Measurements from ENCODE around the gene TRA2A.
"Not testable (repeated sequence)": the region's sequence is repeated elsewhere in the genome, so short reads cannot be mapped to it uniquely, and the experiment has no call there.

Gene TRA2A

DNA sequence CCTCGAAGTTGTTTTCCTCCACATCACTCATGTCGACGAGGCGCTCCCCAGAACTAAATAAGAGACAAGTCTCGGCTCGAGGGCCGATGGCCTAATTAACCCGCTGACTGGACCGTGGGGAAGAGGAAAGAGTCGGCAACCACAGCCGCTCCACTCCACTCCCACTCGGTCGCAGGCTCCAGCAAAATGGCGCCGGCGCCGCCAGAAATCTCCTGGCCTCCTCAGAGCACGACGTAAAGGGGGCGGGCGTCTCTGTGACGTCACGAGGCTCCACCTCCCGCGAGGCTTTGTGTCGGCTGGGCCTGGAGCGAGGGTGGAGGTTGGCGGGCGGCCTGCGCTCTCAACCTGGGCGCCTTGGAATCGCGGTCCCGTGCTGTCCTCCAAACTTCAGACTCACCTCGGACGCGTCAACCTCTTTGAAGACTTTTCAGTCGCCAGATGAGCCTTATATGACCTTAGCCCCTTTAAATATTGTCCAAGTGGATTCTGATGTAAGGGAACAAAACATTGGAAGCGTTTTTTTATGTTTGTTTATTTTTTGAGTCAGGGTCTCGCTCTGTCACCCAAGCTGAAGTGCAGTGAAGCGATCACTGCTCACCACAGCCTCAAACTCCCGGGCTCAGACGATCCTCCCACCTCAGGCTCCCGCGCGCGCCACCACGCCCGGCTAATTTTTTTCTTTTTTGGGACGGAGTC lies at the start of gene TRA2A:
TRA2A (minus strand) TSS at position 188 of the 696 bp plus-strand sequence; CDS start at position 31, 157 bp downstream.
- in situ Hi-C loops (cut with MboI; ENCODE audit: low sequenced_read_pairs) = no loop called here

DNA sequence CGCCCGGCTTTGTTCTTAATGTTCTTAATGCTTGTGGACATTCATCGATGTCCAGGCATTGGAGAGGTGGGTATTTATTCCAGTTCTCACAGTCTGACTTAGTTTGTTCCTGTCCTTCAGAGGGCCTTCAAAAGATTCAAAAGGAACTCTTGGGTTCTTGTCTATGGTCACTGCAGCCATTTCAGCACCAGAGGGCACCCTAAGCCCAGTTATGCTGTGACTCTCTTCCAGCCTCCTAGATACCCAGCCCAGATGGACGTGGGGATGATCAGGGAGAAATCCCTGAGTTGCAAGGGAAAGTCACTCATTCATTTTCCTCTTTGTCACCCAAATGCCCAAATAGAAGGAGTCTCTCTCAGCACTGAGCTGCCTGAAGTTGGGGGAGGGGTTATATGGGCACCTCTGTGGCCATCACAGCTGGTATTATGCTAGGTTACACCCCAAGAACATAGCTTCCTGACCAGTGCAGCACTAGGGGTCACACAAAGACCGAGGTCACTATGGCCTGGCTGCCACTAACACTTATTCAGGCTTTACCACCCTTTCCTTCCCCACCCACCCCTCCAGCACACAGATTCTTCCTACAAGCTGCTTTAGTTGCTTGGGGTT lies 38.9 kb upstream of the TRA2A start:
- in situ Hi-C loops (cut with MboI; ENCODE audit: low sequenced_read_pairs) = loop anchor here (25.0 kb wide), 1 partner anchor 1092 kb away; no protein-coding TSS in a partner anchor

DNA sequence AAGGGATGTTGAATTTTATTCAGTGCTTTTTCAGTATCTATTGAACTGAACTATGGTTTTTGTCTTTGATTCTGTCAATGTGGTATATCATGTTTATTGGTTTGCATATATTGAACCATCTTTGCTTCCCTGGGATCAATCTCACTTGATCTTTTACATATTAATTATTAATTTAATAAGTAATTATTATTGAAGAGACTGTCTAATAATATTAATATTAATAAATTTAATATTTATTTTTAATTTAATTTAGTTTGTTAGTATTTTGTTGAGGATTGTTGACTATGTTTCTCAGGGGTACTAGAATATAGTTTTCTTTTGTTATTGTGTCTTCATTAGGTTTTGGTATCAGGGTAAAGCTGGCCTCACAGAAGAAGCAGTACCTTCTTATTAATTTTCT lies 26.5 kb upstream of the TRA2A start:
- in situ Hi-C loops (cut with MboI; ENCODE audit: low sequenced_read_pairs) = loop anchor here (25.0 kb wide), 1 partner anchor 1104 kb away; no protein-coding TSS in a partner anchor

DNA sequence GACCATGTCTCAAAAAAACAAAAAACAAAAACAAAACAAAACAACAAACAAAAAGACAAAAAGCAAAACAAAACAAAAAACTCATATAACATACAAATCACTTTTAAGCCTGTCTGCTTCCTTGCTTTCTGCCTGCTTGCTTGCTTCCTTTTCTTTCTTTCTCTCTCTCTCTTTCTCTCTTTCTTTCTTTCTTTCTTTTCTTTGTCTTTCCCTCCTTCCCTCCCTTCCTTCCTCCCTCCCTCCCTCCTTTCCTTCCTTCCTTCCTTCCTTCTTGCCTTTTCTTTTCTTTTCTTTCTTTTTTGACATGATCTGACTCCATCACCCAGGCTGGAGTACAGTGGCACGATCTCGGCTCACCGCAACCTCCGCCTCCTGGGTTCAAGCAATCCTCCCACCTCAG lies 15.9 kb upstream of the TRA2A start:
- in situ Hi-C loops (cut with MboI; ENCODE audit: low sequenced_read_pairs) = no loop called here

DNA sequence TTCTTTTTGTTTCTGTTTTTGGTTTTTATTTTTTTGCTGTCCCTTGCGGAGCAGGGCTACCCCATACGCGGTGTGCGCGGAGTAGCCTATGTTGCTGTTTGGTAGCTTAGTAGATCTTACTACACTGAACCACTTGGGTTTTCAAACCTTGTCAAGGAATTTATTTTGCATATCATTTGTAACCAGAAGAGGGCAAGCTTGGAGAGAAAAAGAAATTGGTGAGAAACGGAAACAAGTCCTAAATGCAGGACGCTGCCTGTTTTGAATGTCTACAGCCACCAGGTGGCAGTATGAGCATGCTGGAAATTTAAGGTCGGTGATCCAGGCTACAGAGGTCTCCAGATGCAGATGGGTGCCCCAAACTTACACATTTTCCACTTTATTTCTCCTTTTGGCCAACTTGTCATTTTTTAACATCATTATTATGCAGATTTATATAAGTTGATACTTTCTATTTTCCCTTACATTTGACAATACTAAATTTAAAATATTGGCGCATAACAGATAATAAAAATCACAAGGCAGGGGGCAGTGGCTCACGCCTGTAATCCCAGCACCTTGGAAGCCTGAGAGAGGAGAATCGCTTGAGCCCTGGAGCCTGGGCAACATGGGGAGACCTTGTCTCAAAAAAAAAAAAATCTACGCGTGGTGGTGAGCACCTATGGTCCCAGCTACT lies 15.3 kb upstream of the TRA2A start:
- in situ Hi-C loops (cut with MboI; ENCODE audit: low sequenced_read_pairs) = no loop called here

DNA sequence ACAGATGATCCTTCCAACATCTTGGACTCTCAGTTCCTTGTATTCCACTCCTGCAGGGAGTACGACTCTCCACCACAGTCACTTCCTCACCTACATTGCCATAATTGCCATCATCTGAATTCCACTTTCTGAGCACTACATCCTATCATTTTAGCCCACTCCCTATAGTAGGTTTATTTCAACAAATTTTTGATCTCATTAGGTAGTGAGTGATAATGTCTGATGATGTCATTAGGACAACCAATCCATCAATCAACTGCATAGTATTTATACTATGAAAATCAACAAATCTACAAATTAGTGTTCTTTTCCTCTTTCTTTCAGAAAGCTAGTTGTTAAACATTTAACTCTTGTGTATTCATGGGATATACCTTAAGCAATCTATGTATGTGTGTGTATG lies 13.7 kb upstream of the TRA2A start:
- in situ Hi-C loops (cut with MboI; ENCODE audit: low sequenced_read_pairs) = no loop called here

DNA sequence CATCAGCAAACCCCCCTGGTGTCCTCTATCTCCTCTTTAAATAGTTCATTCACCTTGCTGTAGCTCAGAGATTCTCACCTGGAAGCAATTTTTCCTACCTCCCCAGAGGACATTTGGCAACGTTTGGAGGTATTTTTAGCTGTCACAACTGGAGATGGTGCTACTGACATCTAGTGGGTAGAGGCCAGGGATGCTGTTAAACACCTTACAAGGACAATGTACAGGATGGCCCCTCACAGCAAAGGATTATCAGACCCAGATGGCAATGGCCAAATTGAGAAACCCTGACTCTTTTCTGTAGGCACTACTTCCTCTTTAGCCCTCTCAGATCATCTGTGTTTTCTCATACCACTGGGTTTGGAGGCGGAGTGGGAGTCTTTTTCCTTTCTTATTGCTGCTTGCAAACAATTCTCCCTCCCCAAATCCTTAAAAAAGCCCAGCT lies 13.2 kb upstream of the TRA2A start:
- in situ Hi-C loops (cut with MboI; ENCODE audit: low sequenced_read_pairs) = no loop called here

DNA sequence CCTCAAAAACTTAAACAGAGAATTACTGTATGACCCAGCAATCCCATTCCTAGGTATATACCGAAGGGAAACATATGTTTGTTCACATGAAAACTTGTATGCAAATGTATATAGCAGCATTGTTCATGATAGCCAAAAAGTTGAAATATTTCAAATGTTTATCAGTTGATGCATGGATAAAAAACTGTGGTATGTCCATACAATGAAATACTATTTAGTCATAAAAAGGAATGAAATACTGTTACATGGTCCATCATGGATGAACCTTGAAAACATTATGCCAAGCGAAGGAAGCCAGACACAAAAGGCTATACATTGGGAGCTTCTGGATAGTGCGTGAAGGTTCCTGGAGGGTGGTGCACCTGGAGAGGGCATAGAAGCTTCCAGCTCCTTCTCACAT lies 11.0 kb upstream of the TRA2A start:
- in situ Hi-C loops (cut with MboI; ENCODE audit: low sequenced_read_pairs) = no loop called here

DNA sequence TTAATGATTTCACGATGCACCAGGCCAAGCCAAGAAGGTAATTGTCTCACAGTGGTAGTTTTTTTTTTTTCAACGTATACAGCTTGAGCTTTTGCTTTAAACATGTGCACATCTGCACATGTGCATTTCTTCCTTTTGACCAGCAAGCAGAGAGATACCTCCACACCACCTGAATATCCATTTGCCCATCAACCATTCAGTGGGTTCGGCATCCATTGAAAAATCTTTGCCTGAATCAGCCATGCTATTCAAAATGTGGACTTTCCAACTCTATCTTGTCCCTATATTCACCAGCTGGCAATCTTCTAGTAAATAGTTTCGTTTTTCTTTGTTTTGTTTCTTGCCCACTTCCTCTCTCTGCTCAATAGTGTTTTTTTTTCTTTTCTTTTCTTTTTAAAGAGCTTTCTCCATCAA lies 7.7 kb upstream of the TRA2A start:
- in situ Hi-C loops (cut with MboI; ENCODE audit: low sequenced_read_pairs) = no loop called here

DNA sequence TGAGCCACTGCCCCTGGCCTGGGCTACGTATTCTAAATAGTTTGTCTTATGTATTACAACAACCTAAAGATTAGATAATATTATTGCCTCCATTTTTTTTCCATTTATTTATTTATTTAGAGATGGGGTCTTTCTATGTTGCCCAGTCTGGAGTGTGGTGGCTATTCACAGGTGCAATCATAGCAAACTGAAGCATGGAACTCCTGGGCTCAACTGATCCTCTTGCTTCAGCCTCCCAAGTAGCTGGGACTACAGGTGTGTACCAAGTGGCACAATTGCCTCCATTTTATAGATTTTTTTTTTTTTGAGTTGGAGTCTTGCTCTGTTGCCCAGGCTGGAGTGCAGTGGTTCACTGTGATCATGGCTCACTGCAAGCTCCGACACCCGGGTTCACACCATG lies 6.5 kb upstream of the TRA2A start:
- in situ Hi-C loops (cut with MboI; ENCODE audit: low sequenced_read_pairs) = no loop called here

DNA sequence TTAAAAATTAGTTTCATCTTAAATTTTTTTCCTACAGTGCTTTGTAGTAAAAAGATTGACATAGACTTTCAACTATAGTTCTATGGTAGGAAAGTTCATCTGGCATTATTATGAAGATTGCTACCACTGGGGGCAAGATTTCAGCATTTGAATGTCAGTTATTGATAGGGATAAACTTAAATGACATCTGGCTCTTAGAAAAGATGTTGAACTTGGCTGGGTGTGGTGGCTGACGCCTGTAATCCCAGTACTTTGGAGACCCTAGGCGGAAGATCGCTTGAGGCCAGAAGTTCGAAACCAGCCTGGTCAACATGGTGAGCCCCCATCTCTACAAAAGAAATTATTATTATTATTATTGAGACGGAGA lies 1.4 kb upstream of the TRA2A start:
- in situ Hi-C loops (cut with MboI; ENCODE audit: low sequenced_read_pairs) = no loop called here

DNA sequence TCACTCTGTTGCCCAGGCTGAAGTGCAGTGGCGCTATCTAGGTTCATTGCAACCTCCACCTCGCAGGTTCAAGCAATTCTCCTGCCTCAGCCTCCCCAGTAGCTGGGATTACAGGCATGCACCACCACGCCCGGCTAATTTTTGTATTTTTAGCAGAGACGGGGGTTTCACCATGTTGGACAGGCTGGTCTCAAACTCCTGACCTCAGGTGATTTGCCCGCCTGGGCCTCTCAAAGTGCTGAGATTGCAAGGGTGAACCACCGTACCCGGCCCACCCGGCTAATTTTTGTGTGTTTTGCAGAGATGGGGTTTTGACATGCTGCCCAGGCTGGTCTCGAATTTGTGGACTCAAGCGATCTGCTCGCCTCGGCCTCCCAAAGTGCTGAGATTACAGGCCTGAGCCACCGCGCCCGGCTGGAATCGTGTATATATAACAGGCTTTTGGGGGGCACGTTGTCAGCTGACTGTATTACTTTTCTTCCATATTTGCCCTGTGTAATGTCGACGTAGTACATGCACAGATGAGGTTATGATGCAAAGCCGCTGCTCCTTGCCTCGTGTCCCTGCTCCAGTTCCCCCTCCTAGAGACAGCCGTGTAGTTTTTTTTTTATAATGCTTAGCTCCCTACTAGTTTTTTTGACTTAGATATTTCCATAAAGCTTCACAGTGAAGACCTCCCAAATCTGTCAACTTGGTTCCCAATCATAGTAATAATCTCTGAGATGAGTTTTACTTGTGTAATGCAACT lies 883 bp upstream of the TRA2A start:
- in situ Hi-C loops (cut with MboI; ENCODE audit: low sequenced_read_pairs) = no loop called here

DNA sequence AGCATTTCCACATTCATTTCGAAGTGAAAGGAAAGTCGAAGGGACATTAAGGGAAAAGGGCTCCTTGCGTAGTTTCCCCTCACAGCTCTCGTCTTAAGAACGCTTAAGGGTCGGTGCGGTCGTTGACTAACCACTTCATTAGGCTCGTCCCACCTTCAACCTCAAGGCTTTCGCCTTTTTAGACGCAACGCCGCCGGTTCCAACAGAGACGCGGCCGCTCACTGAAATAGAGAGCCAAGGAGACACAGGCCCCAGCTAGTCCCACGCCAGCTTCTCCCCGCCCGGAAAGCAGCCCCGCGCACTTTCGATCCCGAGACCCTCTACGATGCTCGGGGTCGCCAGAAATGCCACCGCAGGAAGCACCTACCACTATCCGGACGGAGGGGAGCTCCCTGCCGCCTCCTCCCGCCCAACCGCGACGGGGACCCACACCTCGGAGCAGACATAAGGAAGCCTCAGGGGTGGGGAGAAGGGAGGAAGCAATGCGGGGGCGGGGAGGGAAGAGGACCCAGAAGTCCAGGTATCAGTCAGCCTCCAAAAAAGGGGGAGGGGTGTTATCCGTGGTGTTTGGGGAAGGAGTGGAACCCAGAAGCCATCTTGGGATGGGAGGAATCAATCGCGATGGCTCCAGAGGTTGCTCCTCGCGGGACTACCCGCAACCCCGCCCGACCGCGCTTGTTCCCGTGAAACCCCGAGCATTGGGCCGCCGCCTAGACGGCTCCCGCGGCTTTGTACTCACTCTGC lies 559 bp downstream of the TRA2A start:
- in situ Hi-C loops (cut with MboI; ENCODE audit: low sequenced_read_pairs) = no loop called here

DNA sequence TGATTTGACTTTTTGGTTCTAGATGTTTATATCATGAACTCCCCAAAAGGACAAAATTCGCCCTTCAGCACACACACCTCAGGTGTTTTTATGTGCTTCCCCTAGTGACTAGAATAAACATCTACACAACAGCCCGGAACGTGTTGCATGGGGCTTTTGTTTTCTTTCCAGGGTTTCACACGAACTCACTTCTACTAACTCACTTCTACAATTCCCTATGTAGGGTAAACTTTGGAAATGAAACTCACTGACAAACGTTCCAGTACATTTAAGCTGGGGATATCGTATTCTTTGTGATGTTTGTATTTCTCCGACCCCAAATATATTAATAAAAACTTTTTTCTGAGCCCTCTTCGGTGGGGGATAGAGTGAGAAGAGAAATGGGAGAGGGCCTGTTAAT lies 1.4 kb downstream of the TRA2A start:
- in situ Hi-C loops (cut with MboI; ENCODE audit: low sequenced_read_pairs) = no loop called here

DNA sequence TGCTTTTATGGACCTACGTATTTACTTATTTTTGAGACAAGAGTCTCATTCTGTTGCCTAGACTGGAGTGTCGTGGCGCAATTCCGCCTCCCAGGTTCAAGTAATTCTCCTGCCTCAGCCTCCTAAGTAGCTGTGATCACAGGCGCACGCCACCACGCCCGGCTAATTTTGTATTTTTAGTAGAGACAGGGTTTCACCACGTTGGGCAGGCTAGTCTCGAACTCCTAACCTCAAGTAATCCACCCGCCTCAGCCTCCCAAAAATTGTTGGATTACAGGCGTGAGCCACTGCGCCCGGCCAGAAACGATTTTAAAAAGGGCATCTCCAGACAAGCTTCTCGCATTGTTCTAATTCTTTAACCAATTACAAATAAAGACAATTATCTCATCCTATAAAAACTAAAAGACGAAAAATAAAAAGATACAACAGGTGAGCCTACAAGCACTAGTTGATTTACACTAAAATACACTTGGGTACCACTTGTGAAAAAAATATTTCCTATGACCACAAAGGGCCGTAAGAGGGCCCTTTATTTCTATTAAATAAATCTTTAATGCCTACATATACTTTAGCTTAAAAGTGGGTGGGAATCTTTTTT lies 2.4 kb downstream of the TRA2A start:
- in situ Hi-C loops (cut with MboI; ENCODE audit: low sequenced_read_pairs) = no loop called here

DNA sequence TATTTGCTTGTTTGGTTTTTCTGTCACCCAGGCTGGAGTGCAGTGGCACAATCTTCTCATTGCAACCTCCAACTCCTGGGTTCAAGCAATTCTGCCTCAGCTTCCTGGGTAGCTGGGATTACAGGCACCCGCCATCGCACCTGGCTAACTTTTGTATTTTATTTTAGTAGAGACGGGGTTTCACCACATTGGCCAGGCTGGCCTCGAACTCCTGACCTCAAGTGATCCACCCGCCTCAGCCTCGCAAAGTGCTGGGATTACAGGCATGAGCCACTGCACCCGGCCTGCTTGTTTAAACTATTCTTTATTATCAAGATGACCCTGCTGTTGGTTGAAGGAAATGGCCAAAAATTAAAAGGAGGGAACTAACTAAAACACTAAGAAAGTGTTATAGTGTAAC lies 6.2 kb downstream of the TRA2A start:
- in situ Hi-C loops (cut with MboI; ENCODE audit: low sequenced_read_pairs) = not testable (repeated sequence)

DNA sequence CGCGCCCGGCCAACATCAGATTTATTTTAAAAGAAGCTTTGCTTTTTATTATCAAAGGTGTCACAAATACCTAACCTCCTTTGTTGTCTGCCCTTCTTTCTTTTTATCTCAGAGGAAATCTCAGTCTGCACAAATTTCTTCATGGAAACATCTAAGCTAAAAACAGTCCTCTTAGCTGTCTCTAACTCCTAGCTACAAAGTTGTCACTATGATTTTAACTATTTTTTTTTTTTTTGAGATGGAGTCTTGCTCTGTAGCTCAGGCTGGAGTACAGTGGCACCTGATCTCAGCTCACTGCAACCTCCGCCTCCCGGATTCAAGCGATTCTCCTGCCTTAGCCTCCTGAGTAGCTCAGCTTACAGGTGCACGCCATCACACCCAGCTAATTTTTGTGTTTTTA lies 7.3 kb downstream of the TRA2A start:
- in situ Hi-C loops (cut with MboI; ENCODE audit: low sequenced_read_pairs) = no loop called here

DNA sequence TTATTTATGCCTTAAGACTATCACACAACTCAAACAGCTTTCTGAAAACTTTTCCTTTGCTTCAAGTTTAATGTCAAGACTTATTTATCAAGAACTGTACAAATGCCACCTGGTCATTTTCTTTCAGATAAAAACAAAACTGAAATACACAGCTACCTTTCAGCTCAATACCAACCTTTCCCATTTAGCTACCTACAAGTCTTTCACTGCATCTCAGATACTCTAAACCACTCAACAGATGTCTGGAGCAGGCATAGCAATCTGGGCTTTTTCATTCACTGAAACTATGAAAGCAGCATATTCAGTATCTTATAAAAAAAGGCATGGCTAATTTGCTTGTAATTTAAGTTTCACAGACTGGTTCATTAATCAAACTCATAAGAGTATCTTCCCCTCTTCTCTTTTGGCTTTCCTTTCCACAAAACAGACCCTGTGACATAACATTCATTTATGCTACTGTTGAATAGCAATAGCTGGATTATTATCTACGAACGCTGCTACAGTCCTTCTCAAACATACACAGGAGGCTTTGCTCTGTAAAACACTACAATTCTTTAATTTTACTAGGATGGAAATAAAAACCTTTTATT lies 8.2 kb downstream of the TRA2A start:
- in situ Hi-C loops (cut with MboI; ENCODE audit: low sequenced_read_pairs) = no loop called here

DNA sequence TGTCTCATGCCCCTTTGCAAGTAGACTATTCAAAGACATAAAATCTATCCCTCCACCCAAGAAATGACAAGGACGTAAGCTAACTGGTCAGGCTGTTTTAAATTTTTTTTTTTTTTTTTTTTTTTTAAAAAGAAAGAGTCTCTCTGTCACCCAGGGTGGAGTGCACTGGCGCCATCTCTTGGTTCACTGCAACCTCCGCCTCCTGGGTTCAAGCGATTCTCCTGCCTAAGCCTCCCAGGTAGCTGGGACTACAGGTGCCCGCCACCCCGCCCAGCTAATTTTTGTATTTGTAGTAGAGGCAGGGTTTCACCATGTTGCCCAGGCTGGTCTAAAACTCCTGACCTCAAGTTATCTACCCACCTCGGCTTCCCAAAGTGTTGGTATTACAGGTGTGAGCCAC lies 11.2 kb downstream of the TRA2A start:
- in situ Hi-C loops (cut with MboI; ENCODE audit: low sequenced_read_pairs) = no loop called here

DNA sequence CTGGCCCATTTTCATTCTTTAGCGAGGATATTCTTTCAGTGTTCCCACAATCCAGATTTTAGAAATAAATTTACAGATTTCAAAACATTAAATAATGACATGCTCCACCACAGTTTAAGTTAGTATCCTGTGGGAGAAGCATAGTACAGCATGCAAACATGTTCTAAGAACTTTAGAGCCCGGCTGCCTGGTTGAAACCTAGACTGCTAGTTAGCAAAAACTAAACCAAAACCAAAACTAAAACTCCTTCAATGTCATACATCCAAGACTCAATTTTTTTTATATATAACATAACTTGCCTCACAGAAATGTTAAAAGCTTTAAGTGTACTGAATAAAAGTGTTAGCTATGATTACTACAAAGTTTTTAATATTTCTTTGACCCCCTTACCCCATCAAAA lies 17.0 kb downstream of the TRA2A start:
- in situ Hi-C loops (cut with MboI; ENCODE audit: low sequenced_read_pairs) = no loop called here
